Measurements from ENCODE around the gene APOB.

DNA sequence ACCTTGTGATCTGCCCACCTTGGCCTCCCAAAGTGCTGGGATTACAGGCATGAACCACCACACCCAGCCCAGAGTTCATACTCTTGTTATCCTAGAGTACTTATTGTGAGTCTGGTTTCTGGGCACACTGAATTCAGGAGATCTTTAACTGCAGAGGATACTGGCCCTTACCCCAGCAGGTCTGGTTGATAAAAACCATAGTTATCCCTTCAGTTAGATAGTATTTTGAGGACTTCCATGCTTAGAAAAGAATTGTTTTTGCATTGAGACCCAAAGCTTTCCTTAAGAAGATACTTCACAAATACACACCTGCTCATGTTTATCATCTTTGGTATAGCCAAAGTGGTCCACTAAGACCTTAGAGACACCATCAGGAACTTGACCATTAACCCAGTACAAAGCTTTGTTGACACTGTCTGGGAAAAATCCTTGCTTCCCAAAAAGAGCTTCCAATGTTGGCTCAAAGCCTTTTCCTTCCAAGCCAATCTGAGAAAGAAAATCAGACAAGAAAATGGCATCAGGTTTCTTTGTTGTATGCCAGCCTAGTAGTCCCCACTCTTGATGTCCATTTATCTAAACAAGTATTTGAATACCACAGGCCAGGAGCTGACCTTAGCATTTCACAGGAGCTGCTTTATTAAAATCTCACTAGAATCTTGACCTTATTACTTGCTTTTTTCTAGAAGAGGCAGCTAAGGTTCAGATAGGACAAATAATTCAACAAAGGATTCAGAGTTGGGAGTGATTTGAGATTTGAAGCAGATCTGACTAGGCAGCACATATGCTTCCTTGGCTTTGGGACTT lies 17.2 kb downstream of the APOB start:
- TF ChIP-seq, protein P1, sequence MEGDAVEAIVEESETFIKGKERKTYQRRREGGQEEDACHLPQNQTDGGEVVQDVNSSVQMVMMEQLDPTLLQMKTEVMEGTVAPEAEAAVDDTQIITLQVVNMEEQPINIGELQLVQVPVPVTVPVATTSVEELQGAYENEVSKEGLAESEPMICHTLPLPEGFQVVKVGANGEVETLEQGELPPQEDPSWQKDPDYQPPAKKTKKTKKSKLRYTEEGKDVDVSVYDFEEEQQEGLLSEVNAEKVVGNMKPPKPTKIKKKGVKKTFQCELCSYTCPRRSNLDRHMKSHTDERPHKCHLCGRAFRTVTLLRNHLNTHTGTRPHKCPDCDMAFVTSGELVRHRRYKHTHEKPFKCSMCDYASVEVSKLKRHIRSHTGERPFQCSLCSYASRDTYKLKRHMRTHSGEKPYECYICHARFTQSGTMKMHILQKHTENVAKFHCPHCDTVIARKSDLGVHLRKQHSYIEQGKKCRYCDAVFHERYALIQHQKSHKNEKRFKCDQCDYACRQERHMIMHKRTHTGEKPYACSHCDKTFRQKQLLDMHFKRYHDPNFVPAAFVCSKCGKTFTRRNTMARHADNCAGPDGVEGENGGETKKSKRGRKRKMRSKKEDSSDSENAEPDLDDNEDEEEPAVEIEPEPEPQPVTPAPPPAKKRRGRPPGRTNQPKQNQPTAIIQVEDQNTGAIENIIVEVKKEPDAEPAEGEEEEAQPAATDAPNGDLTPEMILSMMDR (IDR thresholded peaks at IDR 0.05), result no peak
- TF ChIP-seq POLR2AphosphoS5 (IDR thresholded peaks at IDR 0.05) (no peak), POLR2A (IDR thresholded peaks at IDR 0.05) (no peak)

Measured in breast epithelium (tissue), 3 donors.